ENCODE measurements around the gene NRG3.

The NRG3 gene

GRCh38 chr10:81871558-81871957 lies 3.4 kb upstream of the NRG3 start:
- H3K4me2 ChIP-seq (ENCODE audit: low read length) = no peak overlapping the region
- no peak overlapping the region for H2AFZ ChIP-seq (ENCODE audit: insufficient read depth, low read length, poor library complexity)
- H3K23ac ChIP-seq (ENCODE audit: low read length) = no peak overlapping the region
- H2BK120ac ChIP-seq (ENCODE audit: insufficient read depth, low read length, poor library complexity) = no peak overlapping the region
- WGBS (ENCODE audit: extremely low coverage, insufficient coverage, insufficient read length) = no CpG with 5 or more reads among the region's 2 CpGs
- no peak overlapping the region for H4K8ac ChIP-seq (ENCODE audit: low read depth, low read length)
- no peak overlapping the region for H4K91ac ChIP-seq (ENCODE audit: low read depth, low read length)
- no peak for DNase-seq
- no peak overlapping the region for H2BK12ac ChIP-seq (ENCODE audit: low read length)
- no peaks in the 10 kb centered on the region for H3K79me2 ChIP-seq (ENCODE audit: control insufficient read depth, insufficient read depth, low read length, poor library complexity)
- peaks cover 9 to 12% of the 10 kb centered on the region in 2 experiments for H3K4me1 ChIP-seq (ENCODE audit: control insufficient read depth in 1 of 2, insufficient read depth in 2 of 2, low read length in 2 of 2)
- H3K9me3 ChIP-seq (ENCODE audit: insufficient read depth, low read depth, low read length) = peaks cover 5% of the 10 kb centered on the region
- no peak overlapping the region for H3K18ac ChIP-seq (ENCODE audit: low read length)
- H3K4ac ChIP-seq (ENCODE audit: low read depth, low read length) = no peak overlapping the region
- no peak overlapping the region for H2BK5ac ChIP-seq (ENCODE audit: low read depth, low read length, poor library complexity)
- H3K36me3 ChIP-seq (ENCODE audit: control insufficient read depth in 1 of 2, insufficient read depth in 2 of 2, low read length in 2 of 2) = no peaks in the 10 kb centered on the region
- H4K12ac ChIP-seq (ENCODE audit: low read depth, low read length) = no peak overlapping the region
- H3K14ac ChIP-seq (ENCODE audit: low read length) = no peak overlapping the region
- H3K4me3 ChIP-seq (ENCODE audit: low read depth, low read length) = no peak overlapping the region
- no peaks in the 10 kb centered on the region for H3K79me1 ChIP-seq (ENCODE audit: low read length)
- H3K9ac ChIP-seq (ENCODE audit: low read length) = no peak overlapping the region
- H3K27me3 ChIP-seq (ENCODE audit: insufficient read depth, low read length) = peaks cover 31% of the 10 kb centered on the region
- no peak overlapping the region for H2AK5ac ChIP-seq (ENCODE audit: low read length)
- H3K27ac ChIP-seq (ENCODE audit: low read depth, low read length) = no peak overlapping the region

GRCh38 chr10:81872206-81872862 lies 2.7 kb upstream of the NRG3 start:
- Histone ChIP-seq H2AK5ac (ENCODE audit: low read length) (no peak overlapping the region), H3K4me2 (ENCODE audit: low read length) (no peak overlapping the region), H3K4ac (ENCODE audit: low read depth, low read length) (no peak overlapping the region), H3K79me1 (ENCODE audit: low read length) (no peaks in the 10 kb centered on the region), H3K9me3 (ENCODE audit: insufficient read depth, low read depth, low read length) (peaks cover 5% of the 10 kb centered on the region), H2BK120ac (ENCODE audit: insufficient read depth, low read length, poor library complexity) (no peak overlapping the region), H3K23ac (ENCODE audit: low read length) (no peak overlapping the region), H3K9ac (ENCODE audit: low read length) (no peak overlapping the region), H3K79me2 (ENCODE audit: control insufficient read depth, insufficient read depth, low read length, poor library complexity) (no peaks in the 10 kb centered on the region), H4K12ac (ENCODE audit: low read depth, low read length) (no peak overlapping the region), H4K91ac (ENCODE audit: low read depth, low read length) (no peak overlapping the region), H3K4me3 (ENCODE audit: low read depth, low read length) (no peak overlapping the region), H2BK12ac (ENCODE audit: low read length) (no peak overlapping the region), H3K36me3 (ENCODE audit: control insufficient read depth in 1 of 2, insufficient read depth in 2 of 2, low read length in 2 of 2) (no peaks in the 10 kb centered on the region), H3K27me3 (ENCODE audit: insufficient read depth, low read length) (peaks cover 35% of the 10 kb centered on the region), H3K27ac (ENCODE audit: low read depth, low read length) (no peak overlapping the region), H3K4me1 (ENCODE audit: control insufficient read depth in 1 of 2, insufficient read depth in 2 of 2, low read length in 2 of 2) (peaks cover 7 to 10% of the 10 kb centered on the region in 2 experiments), H2BK5ac (ENCODE audit: low read depth, low read length, poor library complexity) (no peak overlapping the region), H3K18ac (ENCODE audit: low read length) (no peak overlapping the region), H3K14ac (ENCODE audit: low read length) (no peak overlapping the region), H2AFZ (ENCODE audit: insufficient read depth, low read length, poor library complexity) (no peak overlapping the region), H4K8ac (ENCODE audit: low read depth, low read length) (no peak overlapping the region)
- DNase-seq = no peak
- WGBS (ENCODE audit: extremely low coverage, insufficient coverage, insufficient read length) = no CpG with 5 or more reads among the region's 6 CpGs

- no peaks in the 10 kb centered on the region for H3K36me3 ChIP-seq (ENCODE audit: control insufficient read depth in 1 of 2, insufficient read depth in 2 of 2, low read length in 2 of 2)
- no peaks in the 10 kb centered on the region for H3K79me1 ChIP-seq (ENCODE audit: low read length)
- no peak overlapping the region for H4K12ac ChIP-seq (ENCODE audit: low read depth, low read length)
- DNase-seq = no peak
- H3K27me3 ChIP-seq (ENCODE audit: insufficient read depth, low read length) = peaks cover 35% of the 10 kb centered on the region
- peaks cover 5% of the 10 kb centered on the region for H3K9me3 ChIP-seq (ENCODE audit: insufficient read depth, low read depth, low read length)
- no peak overlapping the region for H3K27ac ChIP-seq (ENCODE audit: low read depth, low read length)
- H3K4me3 ChIP-seq (ENCODE audit: low read depth, low read length) = no peak overlapping the region
- no peak overlapping the region for H2BK5ac ChIP-seq (ENCODE audit: low read depth, low read length, poor library complexity)
- no peak overlapping the region for H4K91ac ChIP-seq (ENCODE audit: low read depth, low read length)
- no peak overlapping the region for H3K9ac ChIP-seq (ENCODE audit: low read length)
- H3K18ac ChIP-seq (ENCODE audit: low read length) = no peak overlapping the region
- no peak overlapping the region for H3K4me2 ChIP-seq (ENCODE audit: low read length)
- peaks cover 7 to 10% of the 10 kb centered on the region in 2 experiments for H3K4me1 ChIP-seq (ENCODE audit: control insufficient read depth in 1 of 2, insufficient read depth in 2 of 2, low read length in 2 of 2)
- no peak overlapping the region for H4K8ac ChIP-seq (ENCODE audit: low read depth, low read length)
- no peak overlapping the region for H3K14ac ChIP-seq (ENCODE audit: low read length)
- H2BK12ac ChIP-seq (ENCODE audit: low read length) = no peak overlapping the region
- H2AK5ac ChIP-seq (ENCODE audit: low read length) = no peak overlapping the region
- H3K23ac ChIP-seq (ENCODE audit: low read length) = no peak overlapping the region
- no CpG with 5 or more reads among the region's 12 CpGs for WGBS (ENCODE audit: extremely low coverage, insufficient coverage, insufficient read length)
- no peak overlapping the region for H3K4ac ChIP-seq (ENCODE audit: low read depth, low read length)
- H3K79me2 ChIP-seq (ENCODE audit: control insufficient read depth, insufficient read depth, low read length, poor library complexity) = no peaks in the 10 kb centered on the region
- H2AFZ ChIP-seq (ENCODE audit: insufficient read depth, low read length, poor library complexity) = no peak overlapping the region
- no peak overlapping the region for H2BK120ac ChIP-seq (ENCODE audit: insufficient read depth, low read length, poor library complexity)
These were observed 1.6 kb upstream of the NRG3 start for GRCh38 chr10:81873231-81873931.

GRCh38 chr10:81873932-81874816 lies 820 bp upstream of the NRG3 start:
- Histone ChIP-seq H3K4me1 (ENCODE audit: control insufficient read depth in 1 of 2, insufficient read depth in 2 of 2, low read length in 2 of 2) (peaks cover 7 to 10% of the 10 kb centered on the region in 2 experiments), H3K9ac (ENCODE audit: low read length) (no peak overlapping the region), H2AK5ac (ENCODE audit: low read length) (no peak overlapping the region), H2AFZ (ENCODE audit: insufficient read depth, low read length, poor library complexity) (no peak overlapping the region), H3K4ac (ENCODE audit: low read depth, low read length) (no peak overlapping the region), H3K4me2 (ENCODE audit: low read length) (peak overlapping the region; percentile 96), H3K27me3 (ENCODE audit: insufficient read depth, low read length) (peaks cover 35% of the 10 kb centered on the region), H2BK120ac (ENCODE audit: insufficient read depth, low read length, poor library complexity) (no peak overlapping the region), H3K79me1 (ENCODE audit: low read length) (no peaks in the 10 kb centered on the region), H2BK12ac (ENCODE audit: low read length) (no peak overlapping the region), H3K18ac (ENCODE audit: low read length) (no peak overlapping the region), H4K8ac (ENCODE audit: low read depth, low read length) (no peak overlapping the region), H3K36me3 (ENCODE audit: control insufficient read depth in 1 of 2, insufficient read depth in 2 of 2, low read length in 2 of 2) (no peaks in the 10 kb centered on the region), H4K91ac (ENCODE audit: low read depth, low read length) (no peak overlapping the region), H3K4me3 (ENCODE audit: low read depth, low read length) (peak overlapping the region; percentile 51), H3K27ac (ENCODE audit: low read depth, low read length) (no peak overlapping the region), H4K12ac (ENCODE audit: low read depth, low read length) (peak overlapping the region; percentile 22), H2BK5ac (ENCODE audit: low read depth, low read length, poor library complexity) (no peak overlapping the region), H3K14ac (ENCODE audit: low read length) (no peak overlapping the region), H3K9me3 (ENCODE audit: insufficient read depth, low read depth, low read length) (peaks cover 5% of the 10 kb centered on the region), H3K79me2 (ENCODE audit: control insufficient read depth, insufficient read depth, low read length, poor library complexity) (no peaks in the 10 kb centered on the region), H3K23ac (ENCODE audit: low read length) (no peak overlapping the region)
- DNase-seq = peak in 1 of 2 donors; percentile 21
- no CpG with 5 or more reads among the region's 80 CpGs for WGBS (ENCODE audit: extremely low coverage, insufficient coverage, insufficient read length)
